GM13976 (cell line): ENCODE data around the gene NEU3.
"Not testable (repeated sequence)": the region's sequence is repeated elsewhere in the genome, so short reads cannot be mapped to it uniquely, and the experiment has no call there.

ENCODE experiments used
- DNase-seq: peaks from one replicate; pipeline ENCODE4 v3.0.0; 2012; ENCODE audit warnings: low spot score
- in situ Hi-C: fragments of 300-500 bp; cut with MboI; formaldehyde crosslinking; loops from one replicate; pipeline ENCODE4 v1.12.0; 2022; ENCODE audit warnings: low sequenced_read_pairs, mixed read lengths, inconsistent platforms; ENCODE audit not compliant: unreplicated experiment
- TF ChIP-seq, protein P1 (sequence below): IDR thresholded peaks from 2 replicates; pipeline ENCODE4 v1.5.1; 2012; ENCODE audit warnings: borderline replicate concordance, mild to moderate bottlenecking; ENCODE audit not compliant: insufficient read depth; ENCODE audit errors: extremely low read depth, missing control alignments, control extremely low read depth

The NEU3 gene

GRCh38 chr11:75013051-75013450 lies 24.3 kb downstream of the NEU3 start:
- no peak for DNase-seq
- in situ Hi-C loops: loop anchor here (10.0 kb wide), 1 partner anchor 68 kb away; the partner anchor contains the start of genes SPCS2 and XRRA1
- TF ChIP-seq, protein P1, sequence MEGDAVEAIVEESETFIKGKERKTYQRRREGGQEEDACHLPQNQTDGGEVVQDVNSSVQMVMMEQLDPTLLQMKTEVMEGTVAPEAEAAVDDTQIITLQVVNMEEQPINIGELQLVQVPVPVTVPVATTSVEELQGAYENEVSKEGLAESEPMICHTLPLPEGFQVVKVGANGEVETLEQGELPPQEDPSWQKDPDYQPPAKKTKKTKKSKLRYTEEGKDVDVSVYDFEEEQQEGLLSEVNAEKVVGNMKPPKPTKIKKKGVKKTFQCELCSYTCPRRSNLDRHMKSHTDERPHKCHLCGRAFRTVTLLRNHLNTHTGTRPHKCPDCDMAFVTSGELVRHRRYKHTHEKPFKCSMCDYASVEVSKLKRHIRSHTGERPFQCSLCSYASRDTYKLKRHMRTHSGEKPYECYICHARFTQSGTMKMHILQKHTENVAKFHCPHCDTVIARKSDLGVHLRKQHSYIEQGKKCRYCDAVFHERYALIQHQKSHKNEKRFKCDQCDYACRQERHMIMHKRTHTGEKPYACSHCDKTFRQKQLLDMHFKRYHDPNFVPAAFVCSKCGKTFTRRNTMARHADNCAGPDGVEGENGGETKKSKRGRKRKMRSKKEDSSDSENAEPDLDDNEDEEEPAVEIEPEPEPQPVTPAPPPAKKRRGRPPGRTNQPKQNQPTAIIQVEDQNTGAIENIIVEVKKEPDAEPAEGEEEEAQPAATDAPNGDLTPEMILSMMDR: no peak

DNA sequence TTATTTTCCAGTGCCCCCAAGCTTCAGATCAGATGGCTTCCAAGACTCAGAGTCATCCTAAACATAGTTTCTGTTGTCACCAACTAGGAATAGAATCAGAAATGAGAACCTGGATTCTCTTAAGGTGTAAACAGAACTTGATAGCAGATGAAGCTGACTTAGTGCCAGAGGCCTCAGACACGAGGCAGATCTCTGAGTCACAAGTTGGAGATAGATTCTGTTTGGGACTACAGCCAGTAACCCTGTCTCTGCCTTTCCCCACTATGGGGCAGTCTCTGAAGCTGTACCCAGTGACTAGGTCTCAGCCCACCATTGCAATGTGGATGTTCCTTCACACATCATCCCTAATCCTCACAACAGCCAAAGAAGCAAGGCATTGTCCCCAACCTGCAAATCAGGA lies 25.4 kb downstream of the NEU3 start:
- no peak for DNase-seq
- TF ChIP-seq, protein P1: no peak
- in situ Hi-C loops: loop anchor here (10.0 kb wide), 1 partner anchor 69 kb away; the partner anchor contains the start of genes SPCS2 and XRRA1

GRCh38 chr11:75019200-75019599 lies 30.5 kb downstream of the NEU3 start:
- not testable (repeated sequence) for DNase-seq
- in situ Hi-C loops: loop anchor here (10.0 kb wide), 1 partner anchor 74 kb away; the partner anchor contains the start of genes SPCS2 and XRRA1

- in situ Hi-C loops: loop anchor here (10.0 kb wide), 2 partner anchors 194 to 224 kb away; partner anchors contain the start of gene TPBGL
- not testable (repeated sequence) for DNase-seq
These were observed 31.6 kb downstream of the NEU3 start for GRCh38 chr11:75020328-75020727.

GRCh38 chr11:75022296-75022695 lies 33.6 kb downstream of the NEU3 start:
- in situ Hi-C loops: loop anchor here (10.0 kb wide), 2 partner anchors 193 to 223 kb away; partner anchors contain the start of gene TPBGL

DNA sequence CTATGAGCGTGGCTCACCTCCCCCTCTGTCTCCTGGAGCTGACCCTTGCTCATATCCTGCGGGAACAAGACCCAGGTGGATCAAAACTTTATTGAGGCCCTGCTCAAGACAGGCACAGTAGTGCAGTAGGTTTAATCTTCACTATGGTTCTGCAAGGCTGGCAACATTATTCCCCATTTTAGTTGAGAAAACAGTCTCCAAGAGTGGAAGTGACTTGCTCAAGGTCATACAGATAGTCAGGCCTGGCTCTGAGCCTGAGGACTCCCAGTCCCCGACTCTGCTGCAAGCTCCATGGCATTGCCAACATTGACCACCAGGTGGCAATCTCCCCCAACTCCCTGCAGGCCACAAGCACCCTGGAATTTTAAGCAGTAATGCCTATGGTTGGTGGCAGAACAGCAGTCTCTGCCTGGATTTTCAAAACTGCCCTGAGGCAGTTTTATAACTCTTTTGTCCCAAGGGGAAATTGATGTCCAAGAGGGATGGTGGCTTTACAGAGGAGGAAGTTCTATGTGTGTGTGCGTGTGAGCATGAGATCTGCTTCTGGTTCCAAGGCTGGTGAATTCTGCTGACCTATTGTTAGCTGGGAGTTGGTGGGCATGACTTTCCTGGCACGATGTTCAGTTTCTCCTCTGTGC lies 34.1 kb downstream of the NEU3 start:
- TF ChIP-seq, protein P1: peak; percentile 85
- DNase-seq: peak; percentile 73
- in situ Hi-C loops: loop anchor here (10.0 kb wide), 2 partner anchors 192 to 222 kb away; partner anchors contain the start of gene TPBGL

More at GRCh38 chr11:75022296-75022695, 33.6 kb downstream of the NEU3 start:
- TF ChIP-seq, protein P1: no peak
- DNase-seq: no peak

- DNase-seq: no peak
- in situ Hi-C loops: loop anchor here (10.0 kb wide), 2 partner anchors 191 to 221 kb away; partner anchors contain the start of gene TPBGL
- TF ChIP-seq, protein P1: no peak
These were observed 34.8 kb downstream of the NEU3 start for GRCh38 chr11:75023446-75024067.
